KBM-7 (cell line): ENCODE results near the gene ABCA4.
"Not testable (repeated sequence)": the region's sequence is repeated elsewhere in the genome, so short reads cannot be mapped to it uniquely, and the experiment has no call there.

Experiments used
- DNase-seq: peaks from one replicate; pipeline ENCODE4 v3.0.0-alpha.2; 2015
- in situ Hi-C: fragments of 300-500 bp; cut with MboI; formaldehyde crosslinking; loops from 2 replicates; pipeline ENCODE4 v1.14.3; 2020; ENCODE audit warnings: low sequenced_read_pairs, low pct_unique_long_range_greater_than_20kb, mixed read lengths

The ABCA4 gene

GRCh38 chr1:94120991-94121390, at the start of gene ABCA4:
ABCA4 (minus strand) TSS chr1:94121148; CDS start chr1:94121045, 103 bp downstream.
- in situ Hi-C loops, result no loop called here
- DNase-seq, result no peak

- DNase-seq, result no peak
- in situ Hi-C loops, result no loop called here
These were observed 48.2 kb upstream of the ABCA4 start for GRCh38 chr1:94169126-94169525.

- DNase-seq, result no peak
- in situ Hi-C loops, result no loop called here
These were observed 44.9 kb upstream of the ABCA4 start for GRCh38 chr1:94165843-94166242.

GRCh38 chr1:94164885-94165284, 43.9 kb upstream of the ABCA4 start:
- DNase-seq, in situ Hi-C loops: not testable (repeated sequence)

GRCh38 chr1:94164121-94164520, 43.2 kb upstream of the ABCA4 start:
- in situ Hi-C loops, DNase-seq: not testable (repeated sequence)

- in situ Hi-C loops, DNase-seq: not testable (repeated sequence)
These were observed 42.3 kb upstream of the ABCA4 start for GRCh38 chr1:94163249-94163648.

GRCh38 chr1:94160811-94161210, 39.9 kb upstream of the ABCA4 start:
- in situ Hi-C loops, result no loop called here
- no peak for DNase-seq

- in situ Hi-C loops, result no loop called here
- no peak for DNase-seq
These were observed 35.2 kb upstream of the ABCA4 start for GRCh38 chr1:94156096-94156625.

GRCh38 chr1:94154989-94155388, 34.0 kb upstream of the ABCA4 start:
- in situ Hi-C loops, result no loop called here

GRCh38 chr1:94153133-94153532, 32.2 kb upstream of the ABCA4 start:
- DNase-seq, result no peak
- in situ Hi-C loops, result no loop called here

More at GRCh38 chr1:94154989-94155388, 34.0 kb upstream of the ABCA4 start:
- DNase-seq, result no peak

GRCh38 chr1:94149166-94149565, 28.2 kb upstream of the ABCA4 start:
- DNase-seq, in situ Hi-C loops: not testable (repeated sequence)

GRCh38 chr1:94146273-94146672, 25.3 kb upstream of the ABCA4 start:
- no peak for DNase-seq
- in situ Hi-C loops, result no loop called here

GRCh38 chr1:94144836-94145235, 23.9 kb upstream of the ABCA4 start:
- no peak for DNase-seq
- in situ Hi-C loops, result no loop called here

- no peak for DNase-seq
- in situ Hi-C loops, result no loop called here
These were observed 22.8 kb upstream of the ABCA4 start for GRCh38 chr1:94143809-94144176.

GRCh38 chr1:94143173-94143808, 22.3 kb upstream of the ABCA4 start:
- in situ Hi-C loops, result no loop called here
- DNase-seq, result no peak

- in situ Hi-C loops, result no loop called here
- no peak for DNase-seq
These were observed 21.6 kb upstream of the ABCA4 start for GRCh38 chr1:94142583-94142982.

GRCh38 chr1:94142022-94142421, 21.1 kb upstream of the ABCA4 start:
- in situ Hi-C loops, result no loop called here
- no peak for DNase-seq

- in situ Hi-C loops, result no loop called here
- DNase-seq, result no peak
These were observed 11.2 kb upstream of the ABCA4 start for GRCh38 chr1:94132111-94132510.

- in situ Hi-C loops, result no loop called here
- DNase-seq, result no peak
These were observed 10.1 kb upstream of the ABCA4 start for GRCh38 chr1:94130851-94131595.

GRCh38 chr1:94126651-94127050, 5.7 kb upstream of the ABCA4 start:
- DNase-seq, result no peak
- in situ Hi-C loops, result no loop called here
